ENCODE results near the gene GALNT11.

GRCh38 chr7:152056621-152057274, 31.3 kb downstream of the GALNT11 start:
- TF ChIP-seq CTCF (IDR thresholded peaks at IDR 0.05) (no peak), POLR2A (IDR thresholded peaks at IDR 0.05) (no peak), EP300 (IDR thresholded peaks at IDR 0.05) (no peak)
